DOHH2 (cell line): ENCODE measurements around the gene SLC5A4.

Experiments
- H3F3A ChIP-seq: fragments of 200-600 bp; sonication (generic), shearing (Covaris generic); 2 replicates; pipeline ENCODE4 v1.6.0; 2016; ENCODE audit warnings: antibody characterized with exemption, mild to moderate bottlenecking; ENCODE audit not compliant: control insufficient read depth, insufficient read depth
- H3K27ac ChIP-seq: fragments of 200-600 bp; sonication (generic); 2 replicates; pipeline ENCODE4 v1.5.1; 2014; ENCODE audit warnings: low read depth, mild to moderate bottlenecking, low read length, moderate library complexity
- H3K27me3 ChIP-seq: fragments of 200-600 bp; sonication (generic); 2 replicates; pipeline ENCODE4 v1.6.1; 2014; ENCODE audit warnings: mild to moderate bottlenecking, low read length, mixed read lengths; ENCODE audit not compliant: control insufficient read depth
- H3K36me3 ChIP-seq: fragments of 200-600 bp; sonication (generic); 2 replicates; pipeline ENCODE4 v1.6.1; 2014; ENCODE audit warnings: mild to moderate bottlenecking, low read length, moderate library complexity, mixed read lengths; ENCODE audit not compliant: control insufficient read depth
- H3K4me1 ChIP-seq: fragments of 200-600 bp; sonication (generic); 2 replicates; pipeline ENCODE4 v1.6.1; 2014; ENCODE audit warnings: mild to moderate bottlenecking, low read length, mixed read lengths; ENCODE audit not compliant: control insufficient read depth
- H3K4me2 ChIP-seq: fragments of 200-600 bp; sonication (generic); 2 replicates; pipeline ENCODE4 v1.6.0; 2014; ENCODE audit warnings: mild to moderate bottlenecking, low read length, moderate library complexity
- H3K4me3 ChIP-seq: fragments of 200-600 bp; sonication (generic); 2 replicates; pipeline ENCODE4 v1.5.1; 2014; ENCODE audit warnings: mild to moderate bottlenecking, low read length, mixed read lengths
- H3K79me2 ChIP-seq: fragments of 200-600 bp; sonication (generic); 2 replicates; pipeline ENCODE4 v1.6.1; 2014; ENCODE audit warnings: mild to moderate bottlenecking, low read length, mixed read lengths; ENCODE audit not compliant: control insufficient read depth
- H3K9me2 ChIP-seq: fragments of 200-600 bp; sonication (generic); replicated peaks from 2 replicates; pipeline ENCODE4 v1.6.1; 2014; ENCODE audit warnings: mild to moderate bottlenecking, low read length, mixed read lengths; ENCODE audit not compliant: control insufficient read depth
- H3K9me3 ChIP-seq: fragments of 200-600 bp; sonication (generic); 2 replicates; pipeline ENCODE4 v1.6.1; 2014; ENCODE audit warnings: antibody characterized with exemption, low read length, mixed read lengths; ENCODE audit not compliant: control insufficient read depth, insufficient read depth
- H4K20me1 ChIP-seq: fragments of 200-600 bp; sonication (generic); 2 replicates; pipeline ENCODE4 v1.6.0; 2014; ENCODE audit warnings: low read depth, mild to moderate bottlenecking, antibody characterized with exemption, low read length, moderate library complexity; ENCODE audit not compliant: control insufficient read depth, insufficient read depth
- EZH2phosphoT487 ChIP-seq: fragments of 200-600 bp; sonication (generic); IDR thresholded peaks from 2 replicates; pipeline ENCODE4 v1.6.1; 2017; ENCODE audit warnings: borderline replicate concordance, mild to moderate bottlenecking, antibody characterized with exemption, low read length, moderate library complexity, mixed read lengths
- TF ChIP-seq, protein P1 (sequence below): fragments of 200-600 bp; sonication (generic); IDR thresholded peaks from one replicate; pipeline ENCODE4 v1.5.1; 2014; ENCODE audit warnings: antibody characterized with exemption, mild to moderate bottlenecking, low read depth, low read length; ENCODE audit not compliant: poor library complexity, severe bottlenecking

Gene SLC5A4

DNA sequence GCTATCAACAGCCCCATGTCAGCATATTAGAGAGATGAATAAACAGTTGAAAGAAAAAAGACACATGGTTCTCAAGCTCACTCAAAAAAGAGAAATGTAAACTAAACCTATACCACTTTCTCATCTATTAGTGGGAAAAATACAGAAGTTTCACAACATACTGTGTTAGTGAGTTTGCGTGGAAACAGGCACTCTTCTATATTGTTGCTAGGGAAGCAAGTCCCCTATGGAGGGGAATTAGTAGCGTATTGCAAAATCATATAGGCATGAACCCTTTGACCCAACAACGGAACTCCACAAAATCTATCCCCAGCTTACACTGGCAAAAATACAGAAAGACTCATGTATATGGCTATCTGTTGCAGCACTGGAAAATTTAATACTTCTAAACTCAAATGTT is 36.1 kb downstream of the SLC5A4 start:
- Histone ChIP-seq H3K27ac (no peak overlapping the region), H3K27me3 (peaks cover 16% of the 10 kb centered on the region), H3K79me2 (no peaks in the 10 kb centered on the region), H3K9me3 (no peaks in the 10 kb centered on the region), H3K4me1 (no peaks in the 10 kb centered on the region), H3K9me2 (no peaks in the 10 kb centered on the region), H3K4me3 (no peak overlapping the region), H4K20me1 (no peaks in the 10 kb centered on the region), H3F3A (no peaks in the 10 kb centered on the region), H3K36me3 (no peaks in the 10 kb centered on the region), H3K4me2 (no peak overlapping the region)
- TF ChIP-seq, protein P1, sequence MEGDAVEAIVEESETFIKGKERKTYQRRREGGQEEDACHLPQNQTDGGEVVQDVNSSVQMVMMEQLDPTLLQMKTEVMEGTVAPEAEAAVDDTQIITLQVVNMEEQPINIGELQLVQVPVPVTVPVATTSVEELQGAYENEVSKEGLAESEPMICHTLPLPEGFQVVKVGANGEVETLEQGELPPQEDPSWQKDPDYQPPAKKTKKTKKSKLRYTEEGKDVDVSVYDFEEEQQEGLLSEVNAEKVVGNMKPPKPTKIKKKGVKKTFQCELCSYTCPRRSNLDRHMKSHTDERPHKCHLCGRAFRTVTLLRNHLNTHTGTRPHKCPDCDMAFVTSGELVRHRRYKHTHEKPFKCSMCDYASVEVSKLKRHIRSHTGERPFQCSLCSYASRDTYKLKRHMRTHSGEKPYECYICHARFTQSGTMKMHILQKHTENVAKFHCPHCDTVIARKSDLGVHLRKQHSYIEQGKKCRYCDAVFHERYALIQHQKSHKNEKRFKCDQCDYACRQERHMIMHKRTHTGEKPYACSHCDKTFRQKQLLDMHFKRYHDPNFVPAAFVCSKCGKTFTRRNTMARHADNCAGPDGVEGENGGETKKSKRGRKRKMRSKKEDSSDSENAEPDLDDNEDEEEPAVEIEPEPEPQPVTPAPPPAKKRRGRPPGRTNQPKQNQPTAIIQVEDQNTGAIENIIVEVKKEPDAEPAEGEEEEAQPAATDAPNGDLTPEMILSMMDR: no peak
- TF ChIP-seq EZH2phosphoT487: no peak

DNA sequence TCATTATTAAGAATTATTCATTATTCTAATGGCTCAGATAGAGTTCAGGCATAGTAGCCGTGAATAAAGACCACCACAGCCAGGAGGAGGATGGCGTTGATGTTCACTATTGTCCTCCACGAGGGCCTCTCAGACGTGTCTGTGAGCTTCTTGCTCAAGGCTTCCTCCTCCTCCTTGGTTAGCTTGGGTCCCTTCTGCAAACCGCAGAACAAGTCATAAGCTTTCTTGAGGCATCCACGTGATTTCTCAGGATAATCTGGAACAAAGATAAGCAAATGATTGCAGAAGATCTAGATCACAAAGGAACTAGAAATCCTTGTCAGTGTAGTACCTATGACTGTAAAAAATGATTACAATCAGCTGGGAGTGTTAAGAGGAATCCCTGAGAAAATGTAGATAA is 36.7 kb downstream of the SLC5A4 start:
- Histone ChIP-seq H3K9me3 (no peaks in the 10 kb centered on the region), H3F3A (no peaks in the 10 kb centered on the region), H3K9me2 (no peaks in the 10 kb centered on the region), H4K20me1 (no peaks in the 10 kb centered on the region), H3K27me3 (peaks cover 15% of the 10 kb centered on the region), H3K4me2 (no peak overlapping the region), H3K27ac (no peak overlapping the region), H3K79me2 (no peaks in the 10 kb centered on the region), H3K36me3 (no peaks in the 10 kb centered on the region), H3K4me3 (no peak overlapping the region), H3K4me1 (no peaks in the 10 kb centered on the region)
- no peak for TF ChIP-seq EZH2phosphoT487
- TF ChIP-seq, protein P1: no peak

DNA sequence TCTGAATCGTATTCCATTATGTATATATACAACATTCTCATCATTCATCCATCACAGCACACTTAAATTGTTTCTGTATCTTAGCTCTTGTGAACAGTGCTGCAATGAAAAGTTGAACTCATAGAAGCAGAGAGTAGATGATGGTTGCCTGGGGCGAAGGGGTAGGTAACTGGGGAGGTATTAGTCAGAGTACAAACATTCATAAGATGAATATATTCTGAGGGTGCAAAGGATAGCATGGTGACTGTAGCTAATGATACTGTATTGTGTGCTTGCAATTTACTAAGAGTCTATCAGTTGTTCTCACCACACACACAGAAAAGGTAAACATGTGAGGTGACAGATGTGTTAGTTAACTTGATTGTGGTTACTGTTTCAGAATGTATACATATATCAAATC is 37.7 kb downstream of the SLC5A4 start:
- Histone ChIP-seq H3K9me2 (no peaks in the 10 kb centered on the region), H3K36me3 (no peaks in the 10 kb centered on the region)

More for the DNA sequence above, 37.7 kb downstream of the SLC5A4 start:
- no peak for TF ChIP-seq EZH2phosphoT487
- TF ChIP-seq, protein P1: no peak
- H3K4me2 ChIP-seq: no peak overlapping the region
- H3K79me2 ChIP-seq: no peaks in the 10 kb centered on the region
- no peaks in the 10 kb centered on the region for H4K20me1 ChIP-seq
- H3K27ac ChIP-seq: no peak overlapping the region
- no peaks in the 10 kb centered on the region for H3K9me3 ChIP-seq
- no peaks in the 10 kb centered on the region for H3K4me1 ChIP-seq
- no peak overlapping the region for H3K4me3 ChIP-seq
- peaks cover 13% of the 10 kb centered on the region for H3K27me3 ChIP-seq
- no peaks in the 10 kb centered on the region for H3F3A ChIP-seq
